Heart right ventricle (tissue), 16 donors: ENCODE measurements around the gene PLS3. TPM values are rescaled to one million over a fixed set of nuclear protein-coding genes. Genes with fewer than 3 reads are reported as not detected.
A peak's percentile ranks its signal among the peaks of the same experiment; 100 is the strongest.

Source experiments
- ATAC-seq, 8 donors: fragments of 200-7000 bp; cut with Tn5 transposase; one replicate each; pipeline ENCODE4 v1.9.1; 2020; ENCODE audit warnings: mild to moderate bottlenecking in 8 of 8, moderate library complexity in 8 of 8, moderate number of reproducible peaks in 1 of 8
- DNase-seq, 2 donors: peaks; one replicate each; pipeline ENCODE4 v3.0.0-alpha.2; 2020
- H3K27ac ChIP-seq, 10 donors: fragments of 200-600 bp; sonication (generic) in 2 of 10; one replicate each; pipeline versions ENCODE4 v1.5.0 to v1.8.0; 2020 to 2022; ENCODE audit warnings: mild to moderate bottlenecking in 3 of 10
- H3K27me3 ChIP-seq, 7 donors: fragments of 200-600 bp; one replicate each; pipeline ENCODE4 v1.8.0; 2021 to 2022; ENCODE audit warnings: mild to moderate bottlenecking in 2 of 7
- H3K36me3 ChIP-seq, 9 donors: fragments of 200-600 bp; sonication (generic) in 1 of 9; one replicate each; pipeline versions ENCODE4 v1.5.0 to v1.8.0; 2020 to 2022; ENCODE audit warnings: mild to moderate bottlenecking in 2 of 9
- H3K4me1 ChIP-seq, 9 donors: fragments of 200-600 bp; sonication (generic) in 1 of 9; one replicate each; pipeline versions ENCODE4 v1.5.0 to v1.8.0; 2020 to 2022; ENCODE audit warnings: mild to moderate bottlenecking in 4 of 9
- H3K4me3 ChIP-seq, 10 donors: fragments of 200-600 bp; sonication (generic) in 2 of 10; one replicate each; pipeline versions ENCODE4 v1.5.0 to v1.8.0; 2020 to 2022; ENCODE audit warnings: mild to moderate bottlenecking in 7 of 10, moderate library complexity in 2 of 10
- H3K9me3 ChIP-seq, 11 donors: fragments of 200-600 bp in 10 of 11; sonication (generic) in 2 of 11; one replicate each; pipeline versions ENCODE4 v1.5.0 to v1.8.0; 2013 to 2022; ENCODE audit warnings: mild to moderate bottlenecking in 2 of 11, control low read depth in 1 of 11, moderate library complexity in 1 of 11
- WGBS, 2 donors: extraction: QIAGEN DNeasy Blood & Tissue Kit; methylation state at CpG; one replicate each; pipeline ENCODE4 v1.1.7; 2013; ENCODE audit warnings: inconsistent platforms in 1 of 2; 5-methylcytosine and 5-hydroxymethylcytosine counted together
- intact Hi-C, 10 donors: fragments of 100-400 bp; cut with DNase I; formaldehyde crosslinking; loops; one replicate each; pipeline versions ENCODE4 v1.11.1 to v1.14.2; 2022
- polyA plus RNA-seq, 2 donors: library from polyadenylated mRNA; stranded (reverse); fragments of 200-250 nt; gene quantifications; one replicate each; pipeline ENCODE4 v1.2.3, GENCODE V29; 2013
- total RNA-seq, 10 donors: library from RNA; stranded (reverse); fragmentation: NEBNext Ultra II Directional in 3 of 10; extraction: Animal tissue kit (Norgen Biotek cat#: 25700) in 3 of 10; gene quantifications; one replicate each; pipeline versions ENCODE4 v1.2.1 to v1.2.4, GENCODE V29; 2021 to 2023
- TF ChIP-seq, protein P1 (sequence below), 9 donors: fragments of 200-600 bp; sonication (generic) in 2 of 9; IDR thresholded peaks; one replicate each; pipeline versions ENCODE4 v1.5.0 to v1.8.0; 2021 to 2022; ENCODE audit warnings: antibody characterized with exemption in 9 of 9, mild to moderate bottlenecking in 5 of 9, moderate library complexity in 1 of 9
- donor health status: Arrhythmogenic right ventricular cardiomyopathy.
- donor health status: ischemic (EF 13 %, LVEDD 7.1; RV severe dilation, severe dysfunction).
- donor health status: healthy with polysubstance abuse.
- donor health status: DM: no; HTN: yes; CAD: no.
- donor health status: DM: no; HTN: no; CAD: no.
- donor health status: ischemic (EF 25% LVEDD 6.9; RV normal size, moderate dysfunction).
- donor health status: ischemic (EF 25% LVEDD 5.7; RV mildly dilated, moderate dysfunction).
- donor health status: healthy.
- donor health status: DM: yes; HTN: yes; CAD: no.
- donor health status: Ischemic cardiomyopathy.
- donor health status: ischemic (EF 35%, LVEDD 5.7; RV mildly dilated, moderate dysfunction).
- donor health status: nonischemic (EF 11% LVEDD 7.7; RV severe dilation, severe dysfunction).
- donor health status: DM: yes; HTN: yes; CAD: no.
- donor health status: PGD.
- donor health status: ischemic (EF 29% LVEDD 5.4; RV normal size, mild dysfunction).
- donor health status: nonischemic (EF 23%, LVEDD 6.1; RV moderate dilation, normal function).

PLS3 gene
- total and polyA plus RNA-seq, 12 donors = 29.7 to 56.9 (median 38.0) TPM

DNA sequence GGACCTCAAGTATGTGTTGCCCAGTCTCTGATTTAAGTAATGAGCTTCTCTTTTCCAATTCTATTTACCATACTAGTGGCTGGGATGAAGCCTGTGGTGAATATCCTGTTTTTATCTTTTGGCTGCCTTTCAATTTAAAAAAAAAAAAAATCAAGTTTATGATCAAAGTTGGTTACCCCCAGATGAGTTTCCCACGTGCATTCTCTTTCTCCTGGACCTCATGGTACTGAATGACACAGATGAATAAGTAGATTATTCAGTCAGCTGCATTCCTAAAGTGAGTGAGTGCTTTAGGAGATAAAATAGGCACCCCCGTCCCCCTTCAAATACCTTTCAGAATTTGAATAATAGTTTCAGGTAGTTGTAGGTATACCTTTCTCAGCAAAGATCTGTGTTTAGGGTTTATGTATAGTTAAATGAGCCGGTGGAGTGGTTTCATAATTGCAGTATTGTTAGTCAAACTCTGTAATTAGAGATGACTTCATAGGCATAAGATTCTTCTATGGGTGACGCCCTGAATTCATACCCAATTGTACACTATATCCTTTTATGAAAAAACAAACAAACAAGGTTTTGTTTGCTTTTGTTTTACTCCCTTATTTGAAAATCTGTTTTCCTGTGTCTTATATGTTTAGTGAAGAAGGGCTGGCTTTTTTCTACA is 41.9 kb downstream of the PLS3 start:
- intact Hi-C loops = no loop called here
- DNase-seq (no peak), ATAC-seq (peak in 5 of 8 donors; percentile 57 to 87 (median 75))
- no peak overlapping the region for H3K4me3 ChIP-seq
- TF ChIP-seq, protein P1, sequence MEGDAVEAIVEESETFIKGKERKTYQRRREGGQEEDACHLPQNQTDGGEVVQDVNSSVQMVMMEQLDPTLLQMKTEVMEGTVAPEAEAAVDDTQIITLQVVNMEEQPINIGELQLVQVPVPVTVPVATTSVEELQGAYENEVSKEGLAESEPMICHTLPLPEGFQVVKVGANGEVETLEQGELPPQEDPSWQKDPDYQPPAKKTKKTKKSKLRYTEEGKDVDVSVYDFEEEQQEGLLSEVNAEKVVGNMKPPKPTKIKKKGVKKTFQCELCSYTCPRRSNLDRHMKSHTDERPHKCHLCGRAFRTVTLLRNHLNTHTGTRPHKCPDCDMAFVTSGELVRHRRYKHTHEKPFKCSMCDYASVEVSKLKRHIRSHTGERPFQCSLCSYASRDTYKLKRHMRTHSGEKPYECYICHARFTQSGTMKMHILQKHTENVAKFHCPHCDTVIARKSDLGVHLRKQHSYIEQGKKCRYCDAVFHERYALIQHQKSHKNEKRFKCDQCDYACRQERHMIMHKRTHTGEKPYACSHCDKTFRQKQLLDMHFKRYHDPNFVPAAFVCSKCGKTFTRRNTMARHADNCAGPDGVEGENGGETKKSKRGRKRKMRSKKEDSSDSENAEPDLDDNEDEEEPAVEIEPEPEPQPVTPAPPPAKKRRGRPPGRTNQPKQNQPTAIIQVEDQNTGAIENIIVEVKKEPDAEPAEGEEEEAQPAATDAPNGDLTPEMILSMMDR (IDR thresholded peaks at IDR 0.05) = no peak
- peak overlapping the region; percentile 29 to 77 (median 62) for H3K27ac ChIP-seq
- no peaks in the 10 kb centered on the region for H3K9me3 ChIP-seq
- 29 to 43% methylated on average over 4 of the region's 4 CpGs for WGBS, 2 donors
- H3K36me3 ChIP-seq = peaks cover 0 to 17% (median 0%) of the 10 kb centered on the region in 9 donors
- H3K4me1 ChIP-seq = peaks cover 0 to 62% (median 14%) of the 10 kb centered on the region in 9 donors
- peaks cover 0 to 79% (median 0%) of the 10 kb centered on the region in 7 donors for H3K27me3 ChIP-seq

- peaks cover 0 to 79% (median 0%) of the 10 kb centered on the region in 7 donors for H3K27me3 ChIP-seq
- 93 to 96% methylated on average over 2 of the region's 2 CpGs for WGBS, 2 donors
- peaks cover 0 to 25% (median 0%) of the 10 kb centered on the region in 9 donors for H3K36me3 ChIP-seq
- intact Hi-C loops = no loop called here
- DNase-seq (no peak), ATAC-seq (no peak)
- H3K27ac ChIP-seq = peak overlapping the region; percentile 29 to 77 (median 62)
- TF ChIP-seq, protein P1 (IDR thresholded peaks at IDR 0.05) = no peak
- H3K4me1 ChIP-seq = peaks cover 0 to 56% (median 14%) of the 10 kb centered on the region in 9 donors
- H3K9me3 ChIP-seq = no peaks in the 10 kb centered on the region
- H3K4me3 ChIP-seq = no peak overlapping the region
Measured at GRCh38 chrX:115603534-115604074, 42.6 kb downstream of the PLS3 start.

- DNase-seq (no peak), ATAC-seq (no peak)
- Histone ChIP-seq H3K27me3 (peaks cover 0 to 74% (median 0%) of the 10 kb centered on the region in 7 donors), H3K36me3 (peaks cover 0 to 51% (median 4%) of the 10 kb centered on the region in 9 donors), H3K9me3 (no peaks in the 10 kb centered on the region), H3K4me3 (no peak overlapping the region), H3K27ac (no peak overlapping the region), H3K4me1 (peaks cover 0 to 54% (median 6%) of the 10 kb centered on the region in 9 donors)
- intact Hi-C loops = no loop called here
- TF ChIP-seq, protein P1 (IDR thresholded peaks at IDR 0.05) = no peak
- WGBS, 2 donors = 88% methylated on average over 5 of the region's 5 CpGs
Measured at GRCh38 chrX:115606861-115607260, 45.9 kb downstream of the PLS3 start.

DNA sequence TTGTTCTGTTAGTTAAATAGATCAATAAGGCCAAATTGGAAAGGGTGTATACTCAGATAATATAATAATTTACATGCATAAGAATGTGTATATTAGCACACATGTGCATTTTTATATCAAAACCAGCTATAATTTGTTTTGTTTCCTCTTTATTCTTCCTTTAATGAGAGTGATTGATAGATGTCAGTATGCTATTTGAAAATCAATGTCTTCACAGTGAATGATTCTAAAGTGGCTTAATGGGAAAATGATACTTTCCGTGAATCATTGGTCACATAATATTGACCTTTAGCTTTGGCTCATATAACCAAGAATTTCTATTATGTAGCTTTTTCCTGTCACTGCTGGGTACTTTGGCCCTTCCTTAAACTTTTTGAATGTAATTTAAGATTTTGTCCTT is 48.6 kb downstream of the PLS3 start:
- DNase-seq (no peak), ATAC-seq (no peak)
- Histone ChIP-seq H3K36me3 (peaks cover 0 to 63% (median 4%) of the 10 kb centered on the region in 9 donors), H3K27me3 (peaks cover 0 to 76% (median 0%) of the 10 kb centered on the region in 7 donors), H3K4me3 (no peak overlapping the region), H3K9me3 (no peaks in the 10 kb centered on the region), H3K4me1 (peaks cover 0 to 55% (median 10%) of the 10 kb centered on the region in 9 donors), H3K27ac (peak overlapping the region in 2 of 10 donors; percentile 31 to 44)
- TF ChIP-seq, protein P1 (IDR thresholded peaks at IDR 0.05) = no peak
- WGBS, 2 donors = 76 to 88% methylated on average over 1 of the region's 1 CpG
- intact Hi-C loops = loop anchor here in 1 of 10 donors (10.0 kb wide), 1 partner anchor 45 kb away; the partner anchor contains the start of gene PLS3
